MCF 10A (cell line): ENCODE results near the gene ADAM15. TPM values are rescaled to one million over a fixed set of nuclear protein-coding genes. Genes with fewer than 3 reads are reported as not detected.

ENCODE experiments used
- BruUV-seq: library from RNA; stranded (reverse); fragments of 400-500 nt; replicated peaks from 2 replicates; lab custom pipeline; 2021; lab: Mats Ljungman, UMichigan
- CTCF ChIA-PET: fragments of 300-600 bp; sonication (Branson Sonifier 250); formaldehyde crosslinking; extraction: SDS; loops from one replicate; lab custom pipeline; 2021; ENCODE audit warnings: antibody characterized with exemption, inconsistent platforms; lab: Yijun Ruan, JAX
- POLR2A ChIA-PET: fragments of 300-600, 350-650 bp; sonication (Branson Sonifier 250); formaldehyde crosslinking; extraction: SDS; loops from one replicate; lab custom pipeline; 2020; ENCODE audit warnings: antibody characterized with exemption, inconsistent platforms; lab: Yijun Ruan, JAX
- DNase-seq: peaks from one replicate; pipeline ENCODE4 v3.0.0-alpha.2; 2018; ENCODE audit not compliant: unreplicated experiment
- H3K27ac Mint-ChIP-seq: one replicate; pipeline ENCODE4 v1.8.0; 2022; ENCODE audit warnings: mild to moderate bottlenecking, low read depth, mixed read lengths; ENCODE audit not compliant: unreplicated experiment
- H3K27me3 Mint-ChIP-seq: one replicate; pipeline ENCODE4 v1.8.0; 2022; ENCODE audit warnings: mixed read lengths; ENCODE audit not compliant: insufficient read depth, unreplicated experiment
- H3K36me3 Mint-ChIP-seq: one replicate; pipeline ENCODE4 v1.8.0; 2022; ENCODE audit warnings: mild to moderate bottlenecking, moderate library complexity, mixed read lengths; ENCODE audit not compliant: insufficient read depth, unreplicated experiment
- H3K4me1 Mint-ChIP-seq: one replicate; pipeline ENCODE4 v1.8.0; 2022; ENCODE audit warnings: mixed read lengths; ENCODE audit not compliant: insufficient read depth, unreplicated experiment
- H3K4me3 Mint-ChIP-seq: one replicate; pipeline ENCODE4 v1.8.0; 2022; ENCODE audit warnings: mild to moderate bottlenecking, moderate library complexity, mixed read lengths; ENCODE audit not compliant: unreplicated experiment
- H3K9me3 Mint-ChIP-seq: one replicate; pipeline ENCODE4 v1.8.0; 2022; ENCODE audit warnings: mixed read lengths; ENCODE audit not compliant: unreplicated experiment
- CTCF ChIP-seq: fragments of 200-600 bp; IDR thresholded peaks from one replicate; pipeline ENCODE4 v1.8.0; 2022; ENCODE audit warnings: antibody characterized with exemption, mild to moderate bottlenecking; ENCODE audit not compliant: unreplicated experiment
- intact Hi-C: fragments of 100-400 bp; cut with micrococcal nuclease; formaldehyde crosslinking; loops from 2 replicates; pipeline ENCODE4 v1.14.1; 2022
- total RNA-seq: library from RNA; stranded (reverse); gene quantifications from 2 replicates; pipeline ENCODE4 v1.2.3, GENCODE V29; 2022

The ADAM15 gene
- total RNA-seq, 1 experiment from 2014 or later: 385 TPM

GRCh38 chr1:155009742-155010141 is 41.4 kb upstream of the ADAM15 start:
- DNase-seq: no peak
- peak overlapping the region; percentile 84 for H3K4me3 Mint-ChIP-seq
- TF ChIP-seq CTCF: no peak
- intact Hi-C loops: no loop called here
- peaks cover 83% of the 10 kb centered on the region for H3K4me1 Mint-ChIP-seq
- no peaks in the 10 kb centered on the region for H3K27me3 Mint-ChIP-seq
- peak overlapping the region; percentile 87 for H3K27ac Mint-ChIP-seq
- ChIA-PET POLR2A (interaction anchor here (11.1 to 14.0 kb wide), 2 partner anchors 7 to 35 kb away, joined by 283 to 312 read pairs; partner anchors contain the start of genes CKS1B and SHC1), CTCF (interaction anchor here (1.0 to 14.4 kb wide), 3 partner anchors 9 to 39 kb away, joined by 3 to 390 read pairs (median 10); partner anchors contain the start of genes ADAM15 and SHC1)
- H3K9me3 Mint-ChIP-seq: no peaks in the 10 kb centered on the region
- BruUV-seq: no TSS peak
- H3K36me3 Mint-ChIP-seq: peaks cover 55% of the 10 kb centered on the region

- ChIA-PET POLR2A (interaction anchor here (0.6 to 14.0 kb wide), 6 partner anchors 6 to 592 kb away, joined by 3 to 312 read pairs (median 12); partner anchors contain the start of genes CKS1B, SHC1 and ZBTB7B), CTCF (interaction anchor here (0.6 to 14.4 kb wide), 3 partner anchors 37 to 76 kb away, joined by 3 to 390 read pairs (median 3); partner anchors contain the start of genes ADAM15 and SHC1)
- DNase-seq: no peak
- intact Hi-C loops: no loop called here
- H3K27ac Mint-ChIP-seq: peak overlapping the region; percentile 87
- H3K27me3 Mint-ChIP-seq: no peaks in the 10 kb centered on the region
- H3K36me3 Mint-ChIP-seq: peaks cover 61% of the 10 kb centered on the region
- no peaks in the 10 kb centered on the region for H3K9me3 Mint-ChIP-seq
- TF ChIP-seq CTCF: no peak
- no TSS peak for BruUV-seq
- H3K4me3 Mint-ChIP-seq: peak overlapping the region; percentile 84
- peaks cover 77% of the 10 kb centered on the region for H3K4me1 Mint-ChIP-seq
Observed at GRCh38 chr1:155010211-155010918, 40.8 kb upstream of the ADAM15 start.

- intact Hi-C loops: no loop called here
- no peak for TF ChIP-seq CTCF
- H3K36me3 Mint-ChIP-seq: peaks cover 63% of the 10 kb centered on the region
- H3K9me3 Mint-ChIP-seq: no peaks in the 10 kb centered on the region
- peak overlapping the region; percentile 12 for H3K27ac Mint-ChIP-seq
- DNase-seq: no peak
- no peaks in the 10 kb centered on the region for H3K27me3 Mint-ChIP-seq
- H3K4me1 Mint-ChIP-seq: peaks cover 76% of the 10 kb centered on the region
- ChIA-PET POLR2A (interaction anchor here (0.6 to 14.0 kb wide), 6 partner anchors 7 to 49 kb away, joined by 3 to 312 read pairs (median 24); partner anchors contain the start of genes CKS1B, FLAD1, SHC1 and ZBTB7B), CTCF (interaction anchor here (0.6 to 14.4 kb wide), 2 partner anchors 36 to 118 kb away, joined by 3 to 390 read pairs; partner anchors contain the start of gene ADAM15)
- H3K4me3 Mint-ChIP-seq: peak overlapping the region; percentile 84
- no TSS peak for BruUV-seq
Observed at GRCh38 chr1:155011004-155011416, 40.1 kb upstream of the ADAM15 start.
